GM21723 (cell line): ENCODE results near the gene ACE.

Source experiments
- ATAC-seq: cut with Tn5 transposase; IDR thresholded peaks from one replicate; pipeline ENCODE4 v1.9.1; 2021; ENCODE audit warnings: mild to moderate bottlenecking, moderate library complexity; ENCODE audit not compliant: unreplicated experiment

Gene ACE

DNA sequence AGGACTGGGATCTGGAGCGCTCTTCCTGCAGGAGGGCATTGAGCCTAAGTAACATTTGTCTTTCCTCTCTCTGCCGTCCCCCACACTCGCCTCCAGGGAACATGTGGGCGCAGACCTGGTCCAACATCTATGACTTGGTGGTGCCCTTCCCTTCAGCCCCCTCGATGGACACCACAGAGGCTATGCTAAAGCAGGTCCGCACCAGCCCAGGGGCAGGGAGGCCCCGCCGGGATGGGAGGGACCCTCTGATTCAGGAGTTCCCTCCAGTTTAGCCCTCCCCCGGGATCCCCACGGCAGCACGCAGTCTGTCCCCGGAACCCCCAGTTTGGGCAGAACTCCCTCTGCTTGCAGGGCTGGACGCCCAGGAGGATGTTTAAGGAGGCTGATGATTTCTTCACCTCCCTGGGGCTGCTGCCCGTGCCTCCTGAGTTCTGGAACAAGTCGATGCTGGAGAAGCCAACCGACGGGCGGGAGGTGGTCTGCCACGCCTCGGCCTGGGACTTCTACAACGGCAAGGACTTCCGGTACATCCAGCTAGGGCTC lies 14.1 kb downstream of the ACE start:
- no peak for ATAC-seq

DNA sequence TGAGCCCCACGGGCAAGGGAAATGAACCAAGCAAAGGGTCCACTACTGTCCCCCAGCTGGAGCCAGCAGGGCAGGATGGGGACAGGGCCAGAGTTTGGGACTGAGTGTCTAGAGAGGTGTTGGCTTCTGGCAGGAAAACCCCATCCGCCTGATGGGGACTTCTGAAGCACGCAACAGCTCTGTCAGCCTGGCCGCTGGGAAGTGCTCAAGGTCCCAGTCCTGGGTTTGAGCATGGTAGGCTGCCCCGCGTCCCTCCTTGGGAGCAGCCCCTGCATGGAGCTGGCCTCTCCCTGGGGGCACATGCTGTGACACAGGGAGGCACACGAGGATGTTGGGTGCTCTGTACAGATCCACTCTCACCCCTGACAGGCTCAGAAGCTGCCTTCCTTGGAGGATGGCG lies 14.6 kb downstream of the ACE start:
- no peak for ATAC-seq

DNA sequence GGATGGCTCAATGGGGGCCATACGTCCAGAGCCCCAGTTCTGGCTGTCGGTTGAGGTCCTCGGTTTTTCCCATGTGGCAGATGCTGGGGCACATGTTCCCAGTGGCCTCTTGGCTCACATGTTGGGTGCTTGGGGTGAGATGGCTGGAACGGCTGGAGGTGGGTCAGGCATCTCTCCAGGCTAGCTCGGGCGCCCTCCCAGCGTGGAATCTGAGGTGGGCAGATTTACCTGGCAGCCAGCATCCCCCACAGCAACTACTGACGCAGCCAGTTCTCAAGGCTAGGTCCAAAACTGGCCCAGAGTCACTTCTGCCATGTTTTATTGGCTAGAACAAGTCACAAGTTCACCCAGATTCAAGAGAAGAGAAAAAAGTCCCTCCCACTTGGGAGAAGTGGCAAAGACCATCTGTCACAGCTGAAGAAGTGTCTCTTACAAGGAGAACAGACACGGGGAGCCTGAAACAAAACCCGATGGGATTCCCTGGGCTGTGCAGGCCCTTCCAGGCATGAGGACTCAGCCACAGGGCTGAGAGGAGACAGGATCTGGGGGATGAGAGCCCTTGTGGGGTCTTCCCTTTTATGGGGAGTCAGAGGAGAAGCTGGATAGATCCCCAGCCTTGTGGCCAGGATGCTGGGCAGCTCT lies 15.2 kb downstream of the ACE start:
- ATAC-seq, result no peak

DNA sequence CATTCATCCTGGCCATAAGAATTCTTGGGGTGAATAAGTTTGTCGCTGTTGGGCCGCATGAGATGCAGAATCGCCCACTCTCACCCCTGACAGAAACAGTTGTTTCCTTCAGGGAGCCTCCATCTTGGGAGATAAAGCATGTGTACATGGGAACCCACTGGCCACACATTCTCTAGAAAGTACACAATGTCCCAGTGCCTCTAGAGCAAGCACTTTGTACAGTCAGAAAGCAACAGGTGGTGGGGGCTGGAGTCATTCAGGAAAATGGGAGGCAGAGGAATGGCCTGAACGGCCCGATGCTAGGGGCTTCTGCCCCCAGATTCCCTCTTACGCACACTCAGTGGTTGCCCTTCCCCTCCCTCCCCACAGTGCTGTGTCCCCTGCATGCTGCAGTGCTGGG lies 16.1 kb downstream of the ACE start:
- ATAC-seq, result no peak

DNA sequence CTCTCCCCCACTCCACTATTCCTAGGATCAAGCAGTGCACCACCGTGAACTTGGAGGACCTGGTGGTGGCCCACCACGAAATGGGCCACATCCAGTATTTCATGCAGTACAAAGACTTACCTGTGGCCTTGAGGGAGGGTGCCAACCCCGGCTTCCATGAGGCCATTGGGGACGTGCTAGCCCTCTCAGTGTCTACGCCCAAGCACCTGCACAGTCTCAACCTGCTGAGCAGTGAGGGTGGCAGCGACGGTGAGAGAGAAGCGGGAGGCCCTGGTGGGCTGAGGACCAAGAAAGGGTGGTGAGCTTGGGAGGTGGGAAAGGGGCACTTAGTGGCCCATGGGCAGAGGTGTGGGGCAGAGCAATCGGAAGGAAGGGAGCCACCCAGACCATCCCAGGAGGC lies 16.6 kb downstream of the ACE start:
- ATAC-seq, result no peak

DNA sequence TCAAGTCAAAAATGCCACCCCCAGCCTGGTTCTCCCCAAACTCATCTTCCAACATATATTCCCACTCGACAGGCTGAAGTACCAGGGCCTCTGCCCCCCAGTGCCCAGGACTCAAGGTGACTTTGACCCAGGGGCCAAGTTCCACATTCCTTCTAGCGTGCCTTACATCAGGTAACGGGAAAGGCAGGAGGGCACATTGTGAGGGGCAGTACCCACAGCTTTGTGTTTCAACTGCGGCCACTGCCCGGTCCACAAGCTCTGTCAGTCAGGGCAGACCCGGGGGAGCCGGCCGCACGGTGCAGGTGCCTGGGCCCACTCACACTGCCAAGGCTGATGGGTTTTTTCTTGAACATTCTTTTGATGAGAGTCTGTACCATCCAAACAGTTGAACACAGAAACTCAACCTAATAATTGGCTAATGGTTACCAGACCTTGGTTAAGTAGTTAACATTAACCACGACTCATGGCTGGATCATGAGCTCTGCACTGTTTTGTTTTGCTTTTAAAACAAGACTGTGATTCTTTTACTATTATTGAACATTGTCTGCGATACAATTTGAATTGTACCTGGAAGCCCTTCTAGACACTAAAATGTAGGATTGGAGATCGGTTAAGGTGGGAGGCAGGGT lies 17.6 kb downstream of the ACE start:
- no peak for ATAC-seq

DNA sequence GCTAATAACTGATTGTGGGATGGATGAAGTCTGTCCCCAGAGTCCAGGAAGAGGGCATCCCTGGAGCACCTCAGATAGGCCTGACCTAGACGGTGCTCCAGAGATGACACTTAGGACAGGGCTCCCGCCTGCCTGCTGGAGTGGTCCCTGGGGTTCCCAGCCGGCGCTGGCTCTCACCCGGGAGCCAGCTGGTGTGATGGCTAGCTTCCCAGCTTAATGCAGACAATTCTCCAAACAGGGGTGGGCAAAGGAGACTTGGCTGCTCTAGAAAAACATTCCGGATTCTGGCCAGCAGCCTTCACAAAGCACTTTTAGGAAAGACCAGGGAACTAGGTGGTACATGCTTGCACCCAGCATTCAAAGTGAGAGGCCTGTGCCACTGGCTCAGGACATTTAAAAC lies 18.6 kb downstream of the ACE start:
- ATAC-seq, result no peak

DNA sequence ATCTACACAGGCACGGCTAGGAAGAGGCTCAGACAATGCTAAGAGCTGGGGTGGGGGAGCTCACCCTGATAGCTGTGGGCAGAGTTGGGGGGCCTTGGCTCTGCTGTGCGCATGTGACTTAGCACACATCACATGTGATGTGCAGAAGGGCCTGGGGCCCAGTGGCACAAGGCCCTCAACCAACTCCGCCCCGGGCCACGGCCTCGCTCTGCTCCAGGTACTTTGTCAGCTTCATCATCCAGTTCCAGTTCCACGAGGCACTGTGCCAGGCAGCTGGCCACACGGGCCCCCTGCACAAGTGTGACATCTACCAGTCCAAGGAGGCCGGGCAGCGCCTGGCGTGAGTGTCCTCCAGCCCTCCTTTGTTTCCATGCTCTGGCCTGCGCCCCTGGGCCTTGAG lies 19.3 kb downstream of the ACE start:
- no peak for ATAC-seq

DNA sequence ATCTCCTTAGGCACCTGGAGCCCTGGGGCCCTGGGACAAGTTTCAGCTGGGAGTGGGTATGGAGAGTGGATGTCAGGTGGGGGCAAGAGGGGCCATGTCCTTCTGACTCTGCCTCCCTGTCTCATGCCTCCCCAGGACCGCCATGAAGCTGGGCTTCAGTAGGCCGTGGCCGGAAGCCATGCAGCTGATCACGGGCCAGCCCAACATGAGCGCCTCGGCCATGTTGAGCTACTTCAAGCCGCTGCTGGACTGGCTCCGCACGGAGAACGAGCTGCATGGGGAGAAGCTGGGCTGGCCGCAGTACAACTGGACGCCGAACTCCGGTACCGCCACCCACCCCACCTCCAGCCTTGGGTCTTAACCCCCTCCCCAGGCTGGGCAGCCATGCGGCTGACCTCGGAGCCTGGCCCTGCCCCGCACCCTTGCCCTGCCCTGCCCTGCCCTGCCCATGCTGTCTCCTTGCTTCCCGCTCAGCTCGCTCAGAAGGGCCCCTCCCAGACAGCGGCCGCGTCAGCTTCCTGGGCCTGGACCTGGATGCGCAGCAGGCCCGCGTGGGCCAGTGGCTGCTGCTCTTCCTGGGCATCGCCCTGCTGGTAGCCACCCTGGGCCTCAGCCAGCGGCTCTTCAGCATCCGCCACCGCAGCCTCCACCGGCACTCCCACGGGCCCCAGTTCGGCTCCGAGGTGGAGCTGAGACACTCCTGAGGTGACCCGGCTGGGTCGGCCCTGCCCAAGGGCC lies 20.0 kb downstream of the ACE start:
- no peak for ATAC-seq

DNA sequence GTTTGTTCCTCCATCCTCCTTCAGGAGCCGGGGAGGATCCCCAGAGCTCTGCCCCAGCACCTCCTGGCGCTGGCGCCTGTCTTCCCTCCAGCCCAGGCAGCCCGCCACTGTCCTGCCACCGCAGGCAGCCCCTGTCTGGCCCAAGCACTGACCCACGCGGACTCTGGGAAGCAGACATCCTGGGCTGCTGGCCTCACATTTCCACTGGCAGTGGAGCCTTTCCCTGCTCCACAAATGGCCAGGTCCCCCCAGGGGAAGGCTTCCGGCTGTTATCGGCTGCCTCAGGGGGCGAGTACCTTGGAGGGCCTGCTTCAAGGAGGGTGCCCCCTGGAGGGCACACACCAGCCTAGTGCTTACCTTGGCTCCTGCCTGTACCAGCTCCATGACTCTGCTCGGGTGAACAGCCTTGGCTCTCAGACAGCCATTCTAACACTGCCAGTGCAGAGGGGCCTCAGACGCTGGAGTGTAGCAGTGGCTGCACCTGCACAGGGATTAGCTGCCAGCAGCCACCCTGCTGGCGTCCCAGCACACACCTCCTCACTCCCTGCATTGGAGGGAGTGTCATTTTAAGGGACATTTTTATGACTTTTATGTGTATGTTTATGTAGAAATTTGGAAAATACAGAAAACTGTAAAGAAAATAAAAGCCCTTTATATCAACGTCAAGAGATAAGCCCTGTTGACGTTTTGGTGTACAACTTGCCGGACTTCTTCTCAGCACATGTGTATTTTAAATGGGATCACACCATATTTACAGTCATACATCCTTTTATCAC lies 21.0 kb downstream of the ACE start:
- ATAC-seq, result no peak

DNA sequence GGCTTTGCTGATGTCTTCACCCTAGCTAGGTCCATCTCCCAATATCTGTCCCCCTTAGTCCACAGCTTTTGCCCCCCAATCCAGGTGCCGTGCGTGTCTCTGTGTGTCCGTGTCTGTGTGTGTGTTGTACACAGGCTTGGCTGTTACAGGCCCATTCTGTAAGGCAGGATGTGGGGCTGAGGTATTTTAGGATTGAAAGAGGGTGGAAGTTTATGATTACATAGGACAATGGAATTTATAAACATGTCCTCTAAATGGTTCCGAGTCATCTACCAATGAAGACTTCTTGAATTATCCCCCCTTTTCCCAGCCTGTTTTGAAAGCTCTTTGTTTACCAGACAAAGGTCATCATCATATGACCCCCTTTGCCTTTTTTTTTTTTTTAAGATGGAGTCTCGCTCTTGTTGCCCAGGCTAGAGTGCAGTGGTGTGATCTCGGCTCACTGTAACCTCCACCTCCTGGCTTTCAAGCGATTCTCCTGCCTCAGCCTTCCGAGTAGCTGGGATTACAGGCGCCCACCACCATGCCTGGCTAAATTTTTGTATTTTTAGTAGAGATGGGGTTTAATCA lies 21.9 kb downstream of the ACE start:
- ATAC-seq, result no peak

DNA sequence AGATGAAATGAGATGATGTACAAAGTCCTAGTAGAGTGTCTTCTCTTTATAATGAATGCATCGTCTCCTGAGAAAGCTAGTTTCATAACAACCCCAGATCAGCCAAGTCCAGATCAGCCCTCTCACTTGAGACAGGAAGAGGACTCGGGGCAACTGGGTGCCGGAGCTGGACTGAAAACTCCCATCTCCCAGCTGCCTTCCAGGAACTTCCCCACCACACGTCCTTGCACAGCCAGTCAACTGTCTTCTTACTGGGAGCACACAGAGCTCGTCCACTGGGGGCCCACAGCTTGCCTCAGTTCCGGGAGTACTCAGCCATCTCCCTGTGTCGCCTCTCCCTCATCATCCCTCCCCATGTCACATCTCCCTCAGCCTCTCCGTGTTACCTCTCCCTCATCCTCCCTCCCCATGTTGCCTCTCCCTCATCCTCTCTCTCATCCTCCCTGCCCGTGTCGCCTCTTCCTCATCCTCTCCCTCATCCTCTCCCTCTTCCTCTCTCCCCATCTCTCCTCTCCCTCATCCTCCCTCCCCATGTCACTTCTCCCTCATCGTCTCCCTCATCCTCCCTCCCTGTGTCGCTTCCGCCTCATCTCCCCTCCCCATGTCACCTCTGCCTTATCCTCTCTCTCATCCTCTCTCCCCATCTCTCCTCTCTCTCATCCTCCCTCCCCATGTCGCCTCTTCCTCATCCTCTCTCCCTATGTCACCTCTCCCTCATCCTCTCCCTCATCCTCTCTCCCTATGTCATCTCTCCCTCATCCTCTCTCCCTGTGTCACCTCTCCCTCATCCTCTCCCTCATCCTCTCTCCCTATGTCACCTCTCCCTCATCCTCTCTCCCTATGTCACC lies 23.9 kb downstream of the ACE start:
- ATAC-seq, result no peak

DNA sequence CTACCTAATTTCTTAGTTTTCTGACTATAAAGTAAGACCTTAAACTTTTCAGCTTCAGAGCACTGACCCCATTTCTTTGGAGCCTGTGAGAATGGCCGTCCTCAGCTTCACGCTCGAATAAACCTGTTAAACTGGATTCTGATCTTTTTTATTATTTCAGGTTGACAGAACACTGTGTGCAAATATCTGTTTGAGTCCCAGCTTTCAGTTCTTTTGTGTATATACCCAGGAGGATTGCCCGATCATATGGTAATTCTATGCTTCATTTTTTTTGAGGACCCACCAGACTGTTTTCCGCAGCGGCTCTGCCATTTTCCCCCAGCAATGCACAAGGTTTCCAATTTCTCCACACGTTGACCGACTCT lies 26.5 kb downstream of the ACE start:
- ATAC-seq, result no peak

DNA sequence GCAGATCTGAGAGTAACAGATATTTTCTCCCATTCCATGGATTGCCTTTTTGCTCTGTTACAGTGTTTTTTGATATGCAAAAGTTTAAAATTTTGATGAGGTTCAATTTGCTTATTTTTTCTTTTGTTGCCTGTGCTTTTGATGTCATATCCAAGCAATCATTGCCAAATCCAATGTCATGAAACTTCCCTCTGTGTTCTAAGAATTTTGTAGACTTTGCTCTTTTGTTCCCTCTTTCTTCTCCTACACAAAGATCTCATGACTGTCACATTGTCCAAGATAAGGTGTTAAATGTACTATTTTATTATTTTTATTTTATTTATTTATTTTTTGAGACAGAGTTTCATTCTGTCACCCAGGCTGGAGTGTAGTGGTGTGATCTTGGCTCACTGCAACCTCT lies 27.4 kb downstream of the ACE start:
- ATAC-seq, result no peak

DNA sequence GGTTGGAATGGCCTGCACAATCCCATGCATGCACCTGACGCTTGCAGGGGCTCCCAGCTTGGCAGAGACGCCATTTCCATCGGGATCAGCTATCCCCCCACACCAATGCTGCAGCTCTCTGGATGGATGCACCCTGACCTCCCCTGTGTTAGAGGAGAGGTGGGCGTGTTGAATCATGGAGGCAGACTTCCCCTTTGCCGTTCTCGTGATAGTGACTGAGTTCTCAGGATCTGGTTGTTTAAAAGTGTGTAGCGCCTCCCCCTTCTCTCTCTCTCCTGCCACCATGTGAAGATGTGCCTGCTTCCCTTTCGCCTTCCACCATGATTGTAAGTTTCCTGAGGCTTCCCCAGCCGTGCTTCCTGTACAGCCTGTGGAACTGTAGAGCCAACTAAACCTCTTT lies 28.5 kb downstream of the ACE start:
- ATAC-seq, result no peak

DNA sequence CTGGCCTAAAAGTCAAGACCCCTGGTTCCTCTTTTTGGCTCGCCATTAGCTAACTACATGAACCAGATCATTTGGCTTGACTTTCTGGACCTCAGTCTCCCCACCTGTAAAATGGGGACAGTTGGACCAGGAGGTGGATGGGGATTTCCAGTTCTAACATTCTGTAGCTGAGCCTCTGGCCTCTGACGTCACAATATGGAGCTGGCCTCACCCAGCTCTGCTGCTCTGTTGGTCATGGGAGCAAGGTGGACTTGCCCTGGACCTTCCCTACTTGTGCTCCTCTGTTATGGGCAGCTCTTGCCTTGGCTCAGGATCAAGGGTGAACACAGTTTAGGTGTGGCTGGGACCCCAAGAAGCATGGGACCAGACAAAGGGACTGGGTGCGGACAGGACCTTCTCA lies 29.8 kb downstream of the ACE start:
- no peak for ATAC-seq

DNA sequence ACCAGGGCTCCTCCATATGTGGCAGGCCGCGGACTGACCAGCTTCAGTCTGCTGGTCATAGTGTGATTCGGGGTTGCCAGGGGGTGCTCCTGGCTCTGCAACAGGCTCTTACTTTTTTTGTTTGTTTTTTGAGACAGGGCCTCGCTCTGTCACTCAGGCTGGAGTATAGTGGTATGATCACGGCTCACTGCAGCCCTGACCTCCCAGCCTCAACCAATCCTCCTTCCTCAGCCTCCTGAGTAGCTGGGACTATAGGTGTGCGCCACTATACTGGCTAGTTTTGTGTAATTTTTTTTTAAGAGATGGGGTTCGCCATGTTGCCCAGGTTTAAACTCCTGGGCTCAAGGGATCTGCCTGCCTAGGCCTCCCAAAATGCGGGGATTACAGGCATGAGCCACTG lies 34.5 kb downstream of the ACE start:
- no peak for ATAC-seq

DNA sequence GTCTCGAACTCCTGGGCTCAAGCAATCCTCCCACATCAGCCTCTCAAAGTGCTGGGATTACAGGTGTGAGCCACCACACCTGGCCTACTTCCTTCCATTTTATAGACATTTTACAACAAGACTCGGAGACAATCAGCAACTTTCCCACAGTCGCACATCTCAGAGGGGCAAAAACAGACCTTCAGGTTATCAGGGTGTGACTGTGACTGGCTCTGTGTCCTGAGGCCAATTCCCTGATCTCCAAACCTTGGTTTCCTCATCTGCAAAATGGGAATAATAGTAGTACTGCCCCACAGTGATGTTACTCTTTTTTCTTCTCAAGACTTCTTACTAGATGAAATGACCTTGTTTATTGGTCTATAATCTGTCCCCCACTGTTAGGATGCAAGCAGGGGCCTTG lies 35.5 kb downstream of the ACE start:
- no peak for ATAC-seq

DNA sequence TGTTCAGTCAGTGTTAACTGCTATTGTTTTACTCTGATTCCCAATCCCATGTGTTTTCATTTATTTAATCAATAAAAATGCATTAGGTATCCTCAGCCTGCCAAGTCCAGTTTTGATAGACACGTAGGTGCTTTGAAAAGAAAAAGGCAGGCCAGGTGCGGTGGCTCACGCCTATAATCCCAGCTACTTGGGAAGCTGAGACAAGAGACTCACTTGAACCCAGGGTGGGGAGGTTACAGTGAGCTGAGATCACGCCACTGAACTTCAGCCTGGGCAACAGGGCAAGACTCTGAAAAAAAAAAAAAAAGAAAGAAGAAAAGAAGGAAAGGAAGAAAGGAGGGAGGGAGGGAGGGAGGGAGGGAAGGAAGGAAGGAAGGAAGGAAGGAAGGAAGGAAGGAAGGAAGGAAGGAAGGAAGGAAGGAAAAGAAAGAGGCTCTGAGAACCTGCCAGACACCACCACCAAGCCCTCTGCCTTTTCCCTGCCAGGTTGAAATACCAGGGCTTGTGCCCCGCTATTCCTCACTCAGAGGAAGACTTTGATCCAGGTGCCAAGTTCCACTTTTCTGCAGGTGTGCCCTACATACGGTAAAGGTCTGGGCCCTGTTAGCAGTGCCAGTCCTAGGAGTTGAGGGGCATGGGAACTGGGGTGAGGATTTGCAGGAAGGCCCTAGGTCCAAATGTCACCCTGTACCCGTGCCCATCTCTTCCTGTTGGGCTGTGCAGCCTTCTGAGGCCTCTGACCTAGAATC lies 36.2 kb downstream of the ACE start:
- ATAC-seq, result no peak

DNA sequence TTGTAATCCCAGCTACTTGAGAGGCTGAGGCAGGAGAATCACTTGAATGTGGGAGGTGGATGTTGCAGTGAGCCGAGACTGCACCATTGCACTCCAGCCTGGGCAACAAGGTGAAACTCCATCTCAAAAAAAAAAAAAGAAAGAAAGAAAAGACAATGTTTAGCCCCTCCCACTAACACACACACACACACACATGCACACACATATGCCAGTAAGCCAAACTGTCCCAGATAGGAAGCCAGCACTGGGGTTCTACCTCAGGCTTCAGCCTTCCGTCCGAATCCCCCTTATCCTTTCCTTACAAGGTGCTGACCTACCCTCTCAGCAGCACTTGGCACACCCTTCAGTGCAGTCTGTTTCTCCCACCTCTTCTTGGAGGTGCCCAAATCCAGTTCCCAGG lies 37.6 kb downstream of the ACE start:
- peak; percentile 25 for ATAC-seq
